Measurements from ENCODE around the gene ABR. TPM values are rescaled to one million over a fixed set of nuclear protein-coding genes. Genes with fewer than 3 reads are reported as not detected.

ABR gene
- total and polyA plus RNA-seq, 7 donors = 30.4 to 146 (median 79.3) TPM

GRCh38 chr17:1033503-1033902 lies 146.3 kb downstream of the ABR start:
- no peak overlapping the region for H3K4me3 ChIP-seq
- intact Hi-C loops (cut with DNase I) = no loop called here
- H3K4me1 ChIP-seq = peaks cover 0 to 41% (median 40%) of the 10 kb centered on the region in 4 donors
- H3K36me3 ChIP-seq = peaks cover 0 to 4% (median 0%) of the 10 kb centered on the region in 4 donors
- H3K27me3 ChIP-seq = no peaks in the 10 kb centered on the region
- TF ChIP-seq, protein P1, sequence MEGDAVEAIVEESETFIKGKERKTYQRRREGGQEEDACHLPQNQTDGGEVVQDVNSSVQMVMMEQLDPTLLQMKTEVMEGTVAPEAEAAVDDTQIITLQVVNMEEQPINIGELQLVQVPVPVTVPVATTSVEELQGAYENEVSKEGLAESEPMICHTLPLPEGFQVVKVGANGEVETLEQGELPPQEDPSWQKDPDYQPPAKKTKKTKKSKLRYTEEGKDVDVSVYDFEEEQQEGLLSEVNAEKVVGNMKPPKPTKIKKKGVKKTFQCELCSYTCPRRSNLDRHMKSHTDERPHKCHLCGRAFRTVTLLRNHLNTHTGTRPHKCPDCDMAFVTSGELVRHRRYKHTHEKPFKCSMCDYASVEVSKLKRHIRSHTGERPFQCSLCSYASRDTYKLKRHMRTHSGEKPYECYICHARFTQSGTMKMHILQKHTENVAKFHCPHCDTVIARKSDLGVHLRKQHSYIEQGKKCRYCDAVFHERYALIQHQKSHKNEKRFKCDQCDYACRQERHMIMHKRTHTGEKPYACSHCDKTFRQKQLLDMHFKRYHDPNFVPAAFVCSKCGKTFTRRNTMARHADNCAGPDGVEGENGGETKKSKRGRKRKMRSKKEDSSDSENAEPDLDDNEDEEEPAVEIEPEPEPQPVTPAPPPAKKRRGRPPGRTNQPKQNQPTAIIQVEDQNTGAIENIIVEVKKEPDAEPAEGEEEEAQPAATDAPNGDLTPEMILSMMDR (IDR thresholded peaks at IDR 0.05) = no peak
- TF ChIP-seq POLR2A (IDR thresholded peaks at IDR 0.05) (no peak), POLR2AphosphoS5 (IDR thresholded peaks at IDR 0.05) (no peak), EP300 (IDR thresholded peaks at IDR 0.05) (no peak)
- no peak overlapping the region for H3K27ac ChIP-seq
- no peak for DNase-seq
- WGBS, 2 donors = 81 to 89% methylated on average over 11 of the region's 11 CpGs
- H3K9me3 ChIP-seq = no peaks in the 10 kb centered on the region

DNA sequence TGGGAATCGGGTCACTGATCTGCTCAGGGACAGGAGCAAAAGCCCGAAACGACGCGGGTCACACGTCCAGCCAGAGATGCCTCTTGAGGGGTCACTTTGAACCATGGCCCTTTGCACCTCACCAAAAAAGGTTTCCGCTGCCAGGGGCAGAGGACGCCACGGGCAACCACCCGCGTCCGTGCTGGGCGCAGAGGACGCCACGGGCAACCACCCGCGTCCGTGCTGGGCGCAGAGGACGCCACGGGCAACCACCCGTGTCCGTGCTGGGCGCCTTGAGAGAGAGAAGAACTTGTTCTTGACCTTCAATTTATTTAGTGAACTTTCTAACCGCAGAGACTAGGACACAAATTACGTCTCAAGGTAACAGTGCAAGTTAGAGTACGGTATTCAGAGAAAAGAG lies 147.4 kb downstream of the ABR start:
- H3K4me3 ChIP-seq = no peak overlapping the region
- peak overlapping the region; percentile 61 to 84 (median 82) for H3K27ac ChIP-seq
- H3K9me3 ChIP-seq = no peaks in the 10 kb centered on the region
- intact Hi-C loops (cut with DNase I) = no loop called here
- no peaks in the 10 kb centered on the region for H3K27me3 ChIP-seq
- 90% methylated on average over 27 of the region's 27 CpGs for WGBS, 2 donors
- TF ChIP-seq EP300 (IDR thresholded peaks at IDR 0.05) (no peak), POLR2A (IDR thresholded peaks at IDR 0.05) (no peak), POLR2AphosphoS5 (IDR thresholded peaks at IDR 0.05) (no peak)
- TF ChIP-seq, protein P1 (IDR thresholded peaks at IDR 0.05) = no peak
- DNase-seq = no peak
- peaks cover 0 to 51% (median 42%) of the 10 kb centered on the region in 4 donors for H3K4me1 ChIP-seq
- H3K36me3 ChIP-seq = peaks cover 0 to 7% (median 0%) of the 10 kb centered on the region in 4 donors

DNA sequence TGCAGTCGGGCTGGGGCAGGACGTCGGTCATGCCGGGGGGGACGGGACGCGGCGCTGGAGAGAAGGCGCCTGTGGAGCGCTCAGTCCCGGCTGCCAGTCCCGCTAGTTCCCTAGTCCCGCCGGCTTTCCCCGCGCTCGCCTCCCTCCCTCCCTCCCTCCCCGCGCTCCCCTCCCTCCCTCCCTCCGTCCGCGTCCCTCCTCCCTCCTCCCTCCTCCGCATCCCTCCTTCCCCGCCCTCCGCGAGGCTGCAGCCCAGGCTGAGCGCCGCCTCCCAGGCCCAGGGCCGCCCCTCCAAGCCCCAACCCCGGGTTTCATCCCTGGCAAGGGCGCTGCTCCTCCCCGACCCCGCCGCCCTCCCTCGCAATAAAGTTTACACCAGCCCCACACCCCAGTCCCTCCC lies 148.1 kb downstream of the ABR start:
- peak overlapping the region; percentile 68 to 84 (median 82) for H3K27ac ChIP-seq
- intact Hi-C loops (cut with DNase I) = no loop called here

GRCh38 chr17:1030684-1031532 lies 148.9 kb downstream of the ABR start:
- intact Hi-C loops (cut with DNase I) = no loop called here
- WGBS, 2 donors = 80 to 82% methylated on average over 45 of the region's 45 CpGs
- DNase-seq = peak; percentile 87
- Histone ChIP-seq H3K4me1 (peaks cover 0 to 66% (median 44%) of the 10 kb centered on the region in 4 donors), H3K27ac (peak overlapping the region; percentile 68 to 84 (median 82)), H3K36me3 (peaks cover 0 to 8% (median 0%) of the 10 kb centered on the region in 4 donors), H3K27me3 (no peaks in the 10 kb centered on the region), H3K9me3 (no peaks in the 10 kb centered on the region), H3K4me3 (peak overlapping the region; percentile 40 to 60 (median 57))
- TF ChIP-seq POLR2A (IDR thresholded peaks at IDR 0.05) (no peak), POLR2AphosphoS5 (IDR thresholded peaks at IDR 0.05) (peak in 1 of 4 donors; percentile 28)

More for the DNA sequence above, 148.1 kb downstream of the ABR start:
- H3K9me3 ChIP-seq = no peaks in the 10 kb centered on the region
- H3K36me3 ChIP-seq = peaks cover 0 to 8% (median 0%) of the 10 kb centered on the region in 4 donors
- H3K4me3 ChIP-seq = peak overlapping the region; percentile 40 to 60 (median 57)
- DNase-seq = peak; percentile 87
- H3K4me1 ChIP-seq = peaks cover 0 to 58% (median 42%) of the 10 kb centered on the region in 4 donors
- no peaks in the 10 kb centered on the region for H3K27me3 ChIP-seq
- TF ChIP-seq, protein P1 (IDR thresholded peaks at IDR 0.05) = no peak
- TF ChIP-seq EP300 (IDR thresholded peaks at IDR 0.05) (no peak), POLR2A (IDR thresholded peaks at IDR 0.05) (no peak), POLR2AphosphoS5 (IDR thresholded peaks at IDR 0.05) (no peak)
- 63 to 83% methylated on average over 31 to 35 of the region's 35 CpGs for WGBS, 2 donors

GRCh38 chr17:1029922-1030644 lies 149.7 kb downstream of the ABR start:
- TF ChIP-seq POLR2A (IDR thresholded peaks at IDR 0.05) = no peak
- TF ChIP-seq EP300 (IDR thresholded peaks at IDR 0.05) = no peak
- TF ChIP-seq, protein P1 (IDR thresholded peaks at IDR 0.05) = no peak
- TF ChIP-seq POLR2AphosphoS5 (IDR thresholded peaks at IDR 0.05) = no peak
- peak overlapping the region; percentile 68 to 84 (median 82) for H3K27ac ChIP-seq
- WGBS, 2 donors = 76 to 85% methylated on average over 20 of the region's 20 CpGs
- no peaks in the 10 kb centered on the region for H3K27me3 ChIP-seq
- H3K4me3 ChIP-seq = peak overlapping the region in 3 of 4 donors; percentile 55 to 60 (median 59)
- H3K4me1 ChIP-seq = peaks cover 0 to 72% (median 45%) of the 10 kb centered on the region in 4 donors
- peaks cover 0 to 8% (median 0%) of the 10 kb centered on the region in 4 donors for H3K36me3 ChIP-seq
- intact Hi-C loops (cut with DNase I) = no loop called here
- no peak for DNase-seq
- no peaks in the 10 kb centered on the region for H3K9me3 ChIP-seq
